ELR (cell line): ENCODE results near the gene ARHGEF28.

Experiments
- DNase-seq: peaks from one replicate; pipeline ENCODE4 v3.0.0-alpha.2; 2015; ENCODE audit warnings: low read depth

ARHGEF28 gene

GRCh38 chr5:73735032-73735734, 109.2 kb downstream of the ARHGEF28 start:
- DNase-seq: no peak

DNA sequence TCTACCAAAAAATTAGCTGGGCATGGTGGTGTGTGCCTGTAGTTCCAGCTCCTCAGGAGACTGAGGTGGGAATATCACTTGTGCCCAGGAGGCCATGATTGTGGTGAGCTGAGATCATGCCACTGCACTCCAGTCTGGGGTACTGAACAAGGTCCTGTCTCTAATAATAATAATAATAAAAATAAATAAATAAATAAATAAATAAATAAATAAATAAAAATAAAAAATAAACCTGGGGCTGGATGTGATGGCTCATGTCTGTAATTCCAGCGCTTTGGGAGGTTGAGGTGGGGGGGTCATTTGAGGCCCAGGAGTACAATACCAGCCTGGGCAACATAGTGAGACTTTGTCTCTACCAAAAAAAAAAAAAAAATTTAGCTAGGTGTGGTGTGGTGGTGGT, 113.7 kb downstream of the ARHGEF28 start:
- DNase-seq: no peak

DNA sequence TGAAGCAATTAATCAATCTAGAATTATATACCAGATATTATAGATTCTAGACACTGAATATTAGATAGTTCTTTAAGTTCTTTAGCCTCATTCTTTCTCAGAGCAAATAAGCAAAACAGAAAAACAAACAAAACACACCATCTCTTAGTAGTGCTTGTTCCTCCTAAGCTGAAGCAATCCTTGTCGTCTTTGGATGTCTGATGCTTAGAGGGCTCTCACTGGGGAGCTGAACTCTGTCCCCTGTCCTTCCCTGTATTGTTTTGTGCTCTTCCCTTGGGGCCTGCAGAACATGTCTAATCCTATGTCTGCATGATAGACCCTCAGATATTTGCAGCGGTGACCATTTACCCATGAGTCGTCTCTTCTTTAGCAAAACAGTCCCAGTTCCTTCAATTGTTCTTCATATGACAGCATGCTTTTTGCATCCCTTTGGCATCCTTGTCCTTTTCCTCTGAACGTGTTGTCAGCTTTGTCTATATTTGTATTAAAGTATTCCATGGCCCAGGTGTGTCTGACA, 114.3 kb downstream of the ARHGEF28 start:
- no peak for DNase-seq

DNA sequence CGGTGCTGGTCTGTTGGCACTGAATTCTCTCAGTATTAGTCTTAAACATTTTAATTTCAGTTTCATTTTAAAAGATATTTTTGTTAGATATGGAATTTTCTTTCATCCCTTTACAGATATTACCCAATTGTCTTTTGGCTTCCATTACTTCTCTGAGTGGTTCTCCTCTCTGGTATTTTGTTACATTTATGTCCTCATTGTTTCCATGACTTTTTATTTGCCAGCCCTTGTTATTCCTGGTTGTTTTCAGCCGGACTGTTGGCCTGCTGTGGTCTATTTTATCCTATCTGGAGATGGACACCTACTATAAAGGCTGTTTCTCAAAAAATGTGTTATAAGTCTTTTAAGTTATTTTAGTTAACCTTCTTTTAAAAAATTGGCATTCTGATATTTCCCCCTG, 117.2 kb downstream of the ARHGEF28 start:
- no peak for DNase-seq

- no peak for DNase-seq
Observed at GRCh38 chr5:73745836-73746235, 119.8 kb downstream of the ARHGEF28 start.

- no peak for DNase-seq
Observed at GRCh38 chr5:73746608-73747007, 120.6 kb downstream of the ARHGEF28 start.

DNA sequence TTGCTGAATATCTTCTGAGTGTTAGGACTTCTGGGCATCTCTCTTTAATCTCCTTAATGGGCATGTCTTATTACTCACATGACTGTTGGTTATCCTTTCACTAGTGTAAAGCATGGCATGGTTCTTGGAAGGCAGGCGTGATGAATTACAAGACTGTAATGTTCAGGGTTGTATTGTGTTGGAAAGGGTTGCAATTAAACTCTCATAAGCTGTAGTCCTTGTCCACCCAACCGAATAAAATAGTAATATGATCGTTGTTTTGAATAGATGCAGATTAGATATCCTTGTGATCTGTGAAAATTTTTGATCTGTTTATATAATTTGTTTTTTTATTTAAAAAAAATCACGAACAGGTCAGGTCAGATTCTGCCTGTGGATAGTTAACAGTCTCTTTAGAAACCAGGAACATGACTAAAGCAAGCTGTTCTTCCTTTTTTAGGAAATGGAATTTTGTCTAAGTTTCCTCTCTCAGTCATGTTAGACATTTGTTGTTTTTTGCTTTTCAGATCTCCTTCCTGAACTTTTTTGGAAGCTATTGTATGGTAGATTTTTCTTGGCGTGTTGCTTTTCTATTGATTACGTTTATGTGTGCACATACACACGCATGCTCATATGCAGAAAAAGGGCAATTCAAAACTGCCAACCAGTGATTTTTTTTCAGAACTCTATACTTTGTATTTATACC, 121.8 kb downstream of the ARHGEF28 start:
- no peak for DNase-seq

GRCh38 chr5:73748510-73749400, 122.8 kb downstream of the ARHGEF28 start:
- no peak for DNase-seq

- no peak for DNase-seq
Observed at GRCh38 chr5:73749485-73750270, 123.7 kb downstream of the ARHGEF28 start.

GRCh38 chr5:73751254-73751914, 125.4 kb downstream of the ARHGEF28 start:
- no peak for DNase-seq

DNA sequence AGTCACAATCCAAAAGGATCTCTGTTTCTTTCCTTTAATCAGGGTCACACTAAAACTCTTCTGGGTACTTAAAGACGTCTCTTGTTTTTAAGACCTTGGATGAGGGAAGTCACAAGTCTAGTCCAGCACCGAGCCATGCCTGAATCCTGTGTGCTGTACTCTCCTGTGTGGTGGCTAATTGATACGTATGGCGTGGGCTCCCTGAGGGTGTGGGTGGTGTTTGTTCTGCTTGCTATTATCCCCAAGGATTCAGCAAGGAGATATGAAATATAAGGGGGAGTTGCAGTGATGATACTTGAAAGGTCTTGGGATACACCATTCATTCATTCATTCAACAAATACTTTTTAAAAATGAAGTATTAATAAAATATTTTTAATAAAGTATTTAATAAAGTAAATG, 128.3 kb downstream of the ARHGEF28 start:
- DNase-seq: no peak

DNA sequence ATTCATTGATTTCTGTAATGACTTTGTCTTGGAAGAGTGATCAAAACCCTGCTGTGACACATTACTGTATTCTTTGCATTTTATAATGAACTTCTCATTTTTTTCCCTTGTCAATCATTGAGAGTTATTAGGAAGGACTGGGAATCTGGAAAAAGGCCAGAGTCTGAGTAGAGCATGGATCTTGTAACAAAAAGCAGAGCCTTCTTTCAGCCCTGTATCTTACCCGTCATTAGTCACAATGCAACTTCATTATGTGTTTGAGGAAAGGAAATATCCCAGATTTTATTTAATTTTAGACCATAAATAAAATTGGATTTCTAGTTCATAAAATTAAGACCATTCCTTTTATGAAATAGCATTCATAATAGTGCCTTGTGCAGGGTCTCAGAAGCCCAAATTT, 131.4 kb downstream of the ARHGEF28 start:
- DNase-seq: no peak

- DNase-seq: no peak
Observed at GRCh38 chr5:73759771-73760170, 133.8 kb downstream of the ARHGEF28 start.

DNA sequence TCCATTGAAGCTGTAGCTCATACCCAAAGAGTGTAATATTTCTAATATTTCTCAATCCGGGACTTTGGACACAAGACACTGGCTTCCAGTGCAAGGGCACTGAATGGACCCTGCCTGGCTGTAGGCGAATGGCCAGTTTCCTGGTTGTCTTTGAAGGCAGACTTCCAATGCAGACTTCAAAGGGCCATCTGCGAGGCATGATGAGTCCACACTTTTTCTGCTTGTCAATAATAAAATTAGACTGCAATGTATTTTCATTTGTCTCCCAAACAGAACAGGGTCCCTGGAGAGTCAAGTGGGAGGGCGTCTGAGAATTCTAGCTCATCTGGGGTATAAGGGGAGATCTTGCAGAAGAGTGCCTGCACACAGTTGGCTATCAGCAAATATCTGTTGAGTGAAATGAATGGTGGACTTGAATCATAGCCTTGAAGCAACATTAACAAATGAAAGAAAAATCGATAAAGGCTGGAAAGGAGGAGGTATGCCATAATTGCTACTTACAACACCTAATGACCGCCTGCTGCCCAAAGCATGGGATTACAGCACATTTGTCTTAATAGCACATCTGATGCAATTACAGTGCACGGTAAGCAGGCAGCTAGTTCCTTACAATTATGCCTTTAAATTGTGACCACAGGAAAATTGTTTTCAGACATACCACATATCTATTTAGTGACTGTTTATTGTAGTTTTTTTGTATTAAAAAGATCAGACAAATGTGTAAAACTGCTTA, 137.5 kb downstream of the ARHGEF28 start:
- peak; percentile 65 for DNase-seq

GRCh38 chr5:73764586-73764985, 138.6 kb downstream of the ARHGEF28 start:
- peak; percentile 97 for DNase-seq

- peak; percentile 66 for DNase-seq
Observed at GRCh38 chr5:73764996-73765395, 139.0 kb downstream of the ARHGEF28 start.

- no peak for DNase-seq
Observed at GRCh38 chr5:73766902-73767301, 140.9 kb downstream of the ARHGEF28 start.

GRCh38 chr5:73770172-73771025, 144.4 kb downstream of the ARHGEF28 start:
- DNase-seq: no peak

GRCh38 chr5:73774924-73775323, 148.9 kb downstream of the ARHGEF28 start:
- DNase-seq: no peak

DNA sequence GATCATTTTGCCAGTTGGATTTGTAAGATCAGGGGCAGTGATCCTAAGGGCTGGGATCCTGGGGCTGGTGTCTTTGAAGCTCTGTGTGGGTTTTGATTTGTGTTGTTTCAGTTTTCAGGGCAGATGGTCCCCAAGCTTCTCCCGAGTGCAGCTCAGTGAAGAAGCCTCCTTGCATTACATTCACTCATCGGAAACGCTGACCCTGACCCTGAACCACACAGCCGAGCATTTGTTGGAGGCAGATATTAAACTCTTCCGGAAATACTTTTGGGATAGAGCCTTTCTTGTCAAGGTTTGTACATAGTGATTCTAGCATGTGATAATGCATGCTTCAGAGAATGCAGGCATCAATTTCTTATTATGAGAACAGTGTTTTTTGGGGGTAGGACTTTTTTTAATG, 150.4 kb downstream of the ARHGEF28 start:
- no peak for DNase-seq
